Cerebellar cortex (tissue), 1 donor: ENCODE data around the gene NEUROG3.
"Not testable (repeated sequence)": the region's sequence is repeated elsewhere in the genome, so short reads cannot be mapped to it uniquely, and the experiment has no call there.

ENCODE experiments used
- DNase-seq: peaks from one replicate; pipeline ENCODE4 v3.0.0-alpha.2; 2015; ENCODE audit warnings: low spot score

Gene NEUROG3

DNA sequence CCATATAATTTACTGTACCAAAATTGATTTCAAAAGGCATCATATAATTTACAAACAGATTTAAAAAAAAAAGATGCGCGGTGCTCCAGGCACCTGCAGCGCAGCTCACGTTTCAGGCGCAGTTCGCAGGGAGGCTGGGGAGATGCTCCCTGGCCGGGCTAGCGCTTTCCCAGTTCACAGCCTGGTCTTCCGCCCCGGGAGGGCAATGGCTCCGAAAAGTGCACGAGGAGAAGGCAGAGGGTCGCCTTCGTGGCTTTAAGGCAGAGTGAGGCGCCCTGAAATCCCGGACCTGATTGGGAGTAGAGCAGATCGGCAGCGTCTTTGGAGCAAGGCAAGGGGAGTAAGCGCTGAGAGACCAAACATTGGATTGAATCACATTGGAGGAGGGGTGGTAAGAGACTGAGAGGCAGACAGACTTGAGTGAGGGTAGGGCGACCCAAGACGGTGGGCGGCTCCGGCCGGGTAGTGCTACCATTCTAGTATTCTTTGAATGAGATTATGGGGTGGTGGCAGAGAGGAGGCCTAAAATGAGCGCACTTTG is 1.5 kb downstream of the NEUROG3 start:
- DNase-seq, result no peak

DNA sequence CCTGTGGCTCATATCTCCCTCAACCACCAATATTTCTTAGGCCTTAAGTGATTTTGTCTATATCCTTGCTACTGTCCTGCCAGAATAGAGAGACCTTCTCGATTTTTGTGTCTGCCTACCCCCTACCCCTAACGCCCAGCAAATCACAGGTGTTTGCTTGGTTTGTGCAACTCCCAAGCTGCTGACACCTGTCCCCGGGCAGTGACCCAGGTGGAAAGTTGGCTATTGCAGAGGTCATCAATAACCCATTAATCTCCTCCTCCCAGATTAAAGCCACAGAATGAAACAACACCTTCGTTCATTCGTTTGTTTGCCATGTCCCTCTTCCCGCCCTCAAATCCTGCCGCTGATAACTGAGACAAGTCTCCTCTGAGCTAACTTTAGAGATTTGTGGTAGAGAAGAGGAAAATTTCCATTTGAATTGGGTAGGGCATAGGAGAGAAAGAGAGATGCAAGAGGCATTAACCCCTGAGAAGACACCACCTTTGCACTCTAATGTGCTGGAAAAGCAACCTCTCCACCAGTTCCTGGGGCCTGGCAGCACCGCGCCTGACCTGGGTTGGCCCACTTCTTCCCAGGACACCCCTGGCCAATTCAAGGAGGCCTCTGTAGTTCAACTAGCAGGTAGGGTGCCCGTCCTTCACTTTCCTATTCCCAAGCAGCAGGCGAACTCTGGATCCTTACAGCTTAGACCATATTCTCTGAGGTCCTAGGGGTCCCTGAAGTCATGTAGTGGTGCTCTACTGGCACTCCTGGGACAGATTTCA is 3.0 kb downstream of the NEUROG3 start:
- no peak for DNase-seq

DNA sequence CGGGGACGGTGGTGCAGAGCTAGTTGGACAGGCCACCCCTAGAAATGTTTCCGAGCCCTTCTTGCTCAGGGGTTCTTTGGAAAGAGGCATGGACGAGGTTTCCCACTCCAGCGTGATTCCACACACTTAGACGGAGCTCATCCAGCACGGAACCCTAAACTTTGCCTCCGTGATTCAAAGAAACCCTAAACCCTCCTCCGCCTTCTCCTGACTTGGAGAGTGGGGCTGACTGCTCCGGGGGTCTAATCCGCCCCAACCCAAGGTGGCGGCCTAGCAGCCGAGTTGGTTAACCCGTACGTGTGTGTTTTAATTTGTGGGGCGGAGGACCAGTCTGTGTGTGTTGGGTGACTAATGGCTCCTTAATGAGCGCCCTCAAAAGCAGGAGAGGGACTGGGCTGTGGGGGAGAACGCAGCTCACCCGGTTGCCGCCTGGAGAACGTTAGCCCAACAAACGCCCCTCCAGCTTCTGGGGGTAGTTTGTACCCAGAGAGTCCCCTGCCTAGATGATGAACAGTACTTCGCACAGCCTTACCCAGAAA is 3.8 kb downstream of the NEUROG3 start:
- no peak for DNase-seq

- no peak for DNase-seq
Observed at GRCh38 chr10:69568472-69569395, 4.5 kb downstream of the NEUROG3 start.

DNA sequence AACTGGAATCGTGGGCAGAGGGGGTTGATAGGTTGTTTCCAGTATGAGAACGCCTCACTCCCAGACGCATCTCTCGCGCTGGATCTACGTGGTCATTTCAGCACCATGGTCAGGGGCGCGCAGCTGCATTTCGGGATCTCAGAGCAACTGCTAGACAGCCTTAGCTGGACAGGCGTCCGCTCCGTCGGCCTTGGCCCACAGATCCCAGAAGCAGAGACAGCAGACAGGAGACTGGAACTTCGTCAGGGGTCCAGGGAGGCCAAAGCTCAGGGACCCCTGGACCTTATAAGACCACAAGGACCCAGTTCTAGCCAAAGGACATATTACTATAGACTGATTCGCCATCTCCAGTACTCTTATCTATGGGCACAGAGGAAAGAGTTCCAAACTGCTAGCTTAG is 5.3 kb downstream of the NEUROG3 start:
- no peak for DNase-seq

DNA sequence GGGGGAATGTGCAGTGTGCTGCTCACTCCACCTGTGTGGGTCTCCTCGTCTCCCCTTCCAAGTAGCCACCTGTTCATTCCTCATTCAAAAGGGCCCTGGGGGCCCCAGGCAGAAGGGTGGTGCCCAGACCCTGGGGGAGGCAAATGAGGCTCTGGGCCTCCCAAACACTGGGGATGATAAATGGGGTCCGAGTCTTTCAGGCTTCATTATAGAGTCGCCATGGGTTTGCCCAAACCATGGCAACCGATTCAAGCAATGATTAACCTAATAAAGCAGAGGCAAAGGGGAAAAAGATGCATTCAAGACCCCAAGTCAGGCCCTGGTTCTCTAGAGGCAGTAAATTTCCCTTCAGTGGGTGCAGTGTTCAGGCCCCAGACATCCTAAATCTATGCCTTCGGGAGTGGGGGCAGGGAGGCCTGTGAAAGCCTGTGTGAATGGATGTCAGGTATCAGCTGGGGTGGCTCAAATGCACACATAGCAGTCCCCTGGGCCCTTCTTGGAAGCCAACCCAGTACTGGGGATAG is 10.4 kb downstream of the NEUROG3 start:
- DNase-seq, result no peak

DNA sequence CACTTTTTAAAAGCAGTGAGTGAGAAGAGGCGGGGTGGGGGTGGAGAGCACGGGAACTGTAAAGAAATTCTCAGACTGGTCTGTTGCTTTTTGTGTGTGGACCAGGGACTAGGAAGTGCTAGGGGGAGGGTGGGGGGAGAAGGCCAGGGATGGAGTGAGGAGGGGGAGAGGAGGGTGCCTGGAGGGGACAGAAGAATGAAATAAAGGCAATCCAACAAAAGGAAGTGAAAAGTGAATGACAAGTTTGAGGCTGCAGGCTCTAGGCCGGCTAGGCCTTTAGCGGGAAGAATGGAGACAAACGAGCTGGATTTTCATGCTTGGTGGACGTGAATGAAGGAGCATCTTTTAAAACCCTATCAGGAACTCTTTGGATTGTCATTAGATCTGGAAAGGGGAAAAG is 13.7 kb downstream of the NEUROG3 start:
- DNase-seq, result no peak

DNA sequence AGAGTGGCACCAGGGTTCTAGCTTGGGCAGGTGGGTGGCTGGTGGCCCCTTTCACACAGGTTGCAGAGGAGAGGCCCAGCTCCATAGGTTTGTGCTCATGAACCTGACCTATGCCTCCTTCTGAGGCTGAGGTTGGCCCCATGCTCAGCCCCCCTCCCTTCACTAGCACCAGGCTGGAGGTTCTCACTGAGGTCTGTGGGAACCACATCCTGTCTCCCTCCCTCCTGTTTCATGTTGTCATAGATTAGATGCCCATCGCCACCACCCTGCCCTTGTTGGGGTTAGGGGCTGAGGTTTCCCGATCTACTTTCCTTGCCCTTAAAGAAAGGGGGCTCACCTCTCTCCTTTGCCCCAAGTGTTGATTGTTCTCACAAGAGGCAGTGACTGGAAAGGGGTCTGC is 14.7 kb downstream of the NEUROG3 start:
- DNase-seq, result no peak

DNA sequence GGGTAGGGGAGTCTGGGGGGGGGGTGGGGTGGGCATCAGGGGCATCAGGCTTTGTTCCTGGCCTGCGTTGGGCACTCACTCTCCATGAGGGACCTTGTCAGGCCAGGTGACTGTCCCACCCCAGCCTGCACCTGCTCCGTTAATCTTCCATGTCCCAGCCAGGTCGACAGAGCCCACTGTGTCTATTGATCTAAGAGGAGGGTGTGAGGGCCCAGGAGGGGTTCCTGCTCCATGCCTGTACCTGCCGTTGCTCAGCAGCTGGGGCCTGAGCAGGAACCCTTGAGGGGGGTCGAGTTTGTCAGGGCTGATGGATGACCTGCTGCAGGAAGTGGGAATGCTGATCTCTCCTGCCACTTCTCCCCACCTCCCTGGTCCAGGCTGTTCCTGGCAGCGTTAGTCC is 18.6 kb downstream of the NEUROG3 start:
- no peak for DNase-seq

- DNase-seq, result no peak
Observed at GRCh38 chr10:69553328-69553727, 19.9 kb downstream of the NEUROG3 start.

GRCh38 chr10:69552268-69552667 is 21.0 kb downstream of the NEUROG3 start:
- DNase-seq, result no peak

GRCh38 chr10:69549959-69550358 is 23.3 kb downstream of the NEUROG3 start:
- DNase-seq, result no peak

DNA sequence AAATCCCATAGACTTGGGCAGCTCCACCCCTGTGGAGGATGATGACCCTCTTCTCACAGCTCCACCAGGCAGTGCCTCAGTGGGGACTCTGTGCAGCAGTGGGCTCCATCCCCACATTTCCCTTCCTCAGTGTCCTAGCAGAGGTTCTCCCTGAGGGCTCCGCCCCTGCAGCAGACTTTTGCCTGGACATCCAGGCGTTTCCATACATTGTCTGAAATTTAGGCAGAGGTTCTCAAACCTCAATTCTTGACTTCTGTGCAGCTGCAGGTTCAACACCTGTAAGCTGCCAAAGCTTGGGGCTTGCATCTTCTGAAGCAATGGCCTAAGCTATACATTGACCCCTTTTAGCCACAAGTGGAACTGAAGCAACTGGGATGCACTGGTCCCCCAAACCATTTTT is 31.8 kb downstream of the NEUROG3 start:
- no peak for DNase-seq

DNA sequence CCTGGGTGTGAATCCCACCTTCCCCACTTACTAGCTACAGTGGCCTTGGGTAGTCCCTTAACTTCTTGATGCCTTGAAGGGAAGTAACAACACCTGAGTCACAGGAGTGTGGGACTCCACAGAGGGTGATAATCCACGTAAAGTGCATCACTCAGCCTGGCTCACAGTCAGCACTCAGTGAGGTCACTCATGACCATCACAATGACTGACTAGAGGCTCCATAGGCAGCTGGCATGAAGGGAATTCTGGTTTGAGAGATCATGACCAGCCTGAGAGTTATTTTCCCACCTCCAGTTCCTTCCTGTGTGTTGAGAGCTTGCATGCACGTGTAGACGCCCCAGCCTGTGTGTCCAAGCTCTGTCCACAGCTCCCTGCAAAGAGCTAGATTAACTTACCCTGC is 34.8 kb downstream of the NEUROG3 start:
- no peak for DNase-seq

- no peak for DNase-seq
Observed at GRCh38 chr10:69537449-69537848, 35.8 kb downstream of the NEUROG3 start.

- not testable (repeated sequence) for DNase-seq
Observed at GRCh38 chr10:69536521-69536920, 36.7 kb downstream of the NEUROG3 start.

GRCh38 chr10:69533658-69534057 is 39.6 kb downstream of the NEUROG3 start:
- DNase-seq, result no peak

DNA sequence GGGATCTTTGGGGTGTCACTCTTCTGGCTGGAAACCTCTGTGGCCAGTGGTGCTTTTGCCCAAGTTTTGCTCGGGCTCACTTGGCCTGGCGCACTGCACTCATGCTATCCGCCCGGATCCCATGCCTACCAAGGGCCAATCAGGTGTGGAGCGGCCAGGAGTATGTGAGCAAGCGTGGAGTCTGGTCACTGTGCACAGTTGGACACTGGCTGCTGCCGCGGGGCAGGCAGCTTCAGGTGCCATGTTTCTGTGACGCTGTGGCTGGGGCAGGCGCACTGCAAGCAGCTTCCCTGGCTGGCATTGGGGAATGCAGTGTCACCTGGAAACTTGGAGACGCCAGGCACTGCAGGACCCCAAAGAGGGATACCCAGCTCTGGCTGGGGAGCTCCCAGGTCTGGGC is 45.3 kb downstream of the NEUROG3 start:
- DNase-seq, result no peak
